Measurements from ENCODE around the gene CAMKK2.

The CAMKK2 gene

GRCh38 chr12:121191151-121191550 lies 105.4 kb downstream of the CAMKK2 start:
- DNase-seq (ENCODE audit: low read depth) = no peak

- peak; percentile 98 for DNase-seq (ENCODE audit: low read depth)
Observed at GRCh38 chr12:121190523-121191031, 105.9 kb downstream of the CAMKK2 start.

GRCh38 chr12:121189619-121190155 lies 106.8 kb downstream of the CAMKK2 start:
- DNase-seq (ENCODE audit: low read depth) = peak; percentile 33

- peak; percentile 40 for DNase-seq (ENCODE audit: low read depth)
Observed at GRCh38 chr12:121189131-121189530, 107.4 kb downstream of the CAMKK2 start.

- no peak for DNase-seq (ENCODE audit: low read depth)
Observed at GRCh38 chr12:121188227-121188626, 108.3 kb downstream of the CAMKK2 start.

Data from iris pigment epithelial cell (primary cell).